NCI-H345 treated with DMSO at 0.1 percent for 48 hours (cell line): ENCODE measurements around the gene ZNF19.

ENCODE experiments used
- DNase-seq: peaks from one replicate; lab custom pipeline; 2025; ENCODE audit not compliant: unreplicated experiment; lab: John Stamatoyannopoulos, UW

The ZNF19 gene

GRCh38 chr16:71443714-71444113 lies 45.4 kb downstream of the ZNF19 start:
- no peak for DNase-seq

- no peak for DNase-seq
These were observed 47.1 kb downstream of the ZNF19 start, which contains the start of gene TLE7 for GRCh38 chr16:71442051-71442440. Gene TLE7 (minus strand): TSS chr16:71442054. CDS start chr16:71433324, 8,730 bp downstream.

- DNase-seq = no peak
These were observed 47.6 kb downstream of the ZNF19 start for GRCh38 chr16:71441348-71442050.

GRCh38 chr16:71440669-71441347 lies 48.3 kb downstream of the ZNF19 start:
- DNase-seq = no peak

- DNase-seq = no peak
These were observed 49.6 kb downstream of the ZNF19 start for GRCh38 chr16:71439523-71439922.

- DNase-seq = no peak
These were observed 52.7 kb downstream of the ZNF19 start for GRCh38 chr16:71436473-71436872.

GRCh38 chr16:71432906-71433305 lies 56.2 kb downstream of the ZNF19 start:
- no peak for DNase-seq

- no peak for DNase-seq
These were observed 57.1 kb downstream of the ZNF19 start for GRCh38 chr16:71431991-71432390.

- DNase-seq = no peak
These were observed 57.9 kb downstream of the ZNF19 start for GRCh38 chr16:71431176-71431575.

GRCh38 chr16:71430744-71431143 lies 58.4 kb downstream of the ZNF19 start:
- no peak for DNase-seq

- no peak for DNase-seq
These were observed 59.5 kb downstream of the ZNF19 start for GRCh38 chr16:71429581-71429980.

GRCh38 chr16:71428883-71429282 lies 60.2 kb downstream of the ZNF19 start:
- DNase-seq = no peak

- no peak for DNase-seq
These were observed 60.7 kb downstream of the ZNF19 start for GRCh38 chr16:71428385-71428784.

- no peak for DNase-seq
These were observed 62.1 kb downstream of the ZNF19 start for GRCh38 chr16:71426880-71427615.

GRCh38 chr16:71426069-71426879 lies 62.9 kb downstream of the ZNF19 start:
- no peak for DNase-seq

GRCh38 chr16:71425746-71426068 lies 63.4 kb downstream of the ZNF19 start:
- DNase-seq = no peak

GRCh38 chr16:71424626-71425025 lies 64.5 kb downstream of the ZNF19 start:
- DNase-seq = no peak

- no peak for DNase-seq
These were observed 65.3 kb downstream of the ZNF19 start for GRCh38 chr16:71423865-71424264.
